GM19035 (cell line): ENCODE results near the gene RPL31.

ENCODE experiments used
- ATAC-seq: cut with Tn5 transposase; IDR thresholded peaks from one replicate; pipeline ENCODE4 v1.9.1; 2021; ENCODE audit not compliant: unreplicated experiment

The RPL31 gene

DNA sequence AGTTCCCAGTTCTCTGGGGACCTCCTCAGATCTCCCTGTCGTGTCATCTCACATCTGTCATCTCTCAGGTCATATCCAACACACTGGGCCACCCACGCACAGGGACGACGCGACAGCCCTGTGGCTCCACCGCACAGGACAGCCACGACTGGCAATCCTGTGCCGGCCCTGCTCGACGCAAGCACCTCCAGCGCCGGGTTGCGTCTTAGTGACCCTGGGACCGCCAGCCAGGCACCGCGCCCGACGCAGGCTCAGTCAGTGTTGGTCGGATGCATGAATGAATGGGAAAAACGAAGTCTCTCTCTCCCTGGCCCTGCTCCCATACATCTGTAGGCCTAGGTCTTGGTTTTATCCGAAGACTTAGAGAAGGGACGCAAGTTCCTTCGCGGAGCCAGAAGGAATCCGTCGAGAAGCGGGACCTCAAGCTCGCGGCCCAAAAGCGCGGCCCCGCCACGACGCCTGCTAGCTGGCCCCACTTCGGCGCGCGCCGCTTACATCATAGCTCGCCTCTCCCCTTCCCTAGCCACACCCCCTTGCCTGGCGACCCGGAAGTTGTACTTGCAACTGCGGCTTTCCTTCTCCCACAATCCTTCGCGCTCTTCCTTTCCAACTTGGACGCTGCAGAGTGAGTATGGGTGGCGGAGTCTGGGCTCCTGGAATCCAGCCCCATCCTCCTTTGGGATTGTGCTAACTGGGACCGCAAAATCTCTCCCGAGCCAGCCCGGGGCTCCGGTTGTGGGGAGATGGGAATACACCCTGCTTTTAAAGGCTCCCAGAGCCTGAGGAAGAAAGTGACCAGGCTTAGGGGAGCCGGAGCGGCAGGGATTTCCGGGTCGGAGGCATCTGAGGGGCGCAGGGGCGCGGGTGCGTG, at the start of gene RPL31:
TSS of gene RPL31 (plus strand) at position 599 of the 871 bp plus-strand sequence. CDS start 413 bp downstream, outside the sequence.
- ATAC-seq = peak; percentile 94

DNA sequence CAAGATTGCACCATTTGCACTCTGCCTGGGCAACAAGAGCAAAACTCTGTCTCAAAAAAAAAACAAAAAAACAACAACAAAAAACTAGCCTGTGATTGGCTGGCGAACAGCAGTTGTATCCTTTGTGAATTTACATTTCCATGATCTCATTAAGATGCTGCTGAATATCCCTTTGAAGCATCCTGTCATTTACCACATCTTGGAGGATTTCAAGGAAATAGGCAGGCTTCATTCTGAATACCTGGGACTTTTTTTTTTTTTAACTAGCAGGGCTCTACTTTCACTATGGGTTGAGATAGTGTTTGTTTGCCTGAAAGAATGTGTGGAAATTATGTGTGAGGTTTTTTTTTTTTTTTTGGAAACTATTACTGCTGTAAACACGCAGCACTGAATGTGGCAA, 49.6 kb upstream of the RPL31 start:
- ATAC-seq = no peak

DNA sequence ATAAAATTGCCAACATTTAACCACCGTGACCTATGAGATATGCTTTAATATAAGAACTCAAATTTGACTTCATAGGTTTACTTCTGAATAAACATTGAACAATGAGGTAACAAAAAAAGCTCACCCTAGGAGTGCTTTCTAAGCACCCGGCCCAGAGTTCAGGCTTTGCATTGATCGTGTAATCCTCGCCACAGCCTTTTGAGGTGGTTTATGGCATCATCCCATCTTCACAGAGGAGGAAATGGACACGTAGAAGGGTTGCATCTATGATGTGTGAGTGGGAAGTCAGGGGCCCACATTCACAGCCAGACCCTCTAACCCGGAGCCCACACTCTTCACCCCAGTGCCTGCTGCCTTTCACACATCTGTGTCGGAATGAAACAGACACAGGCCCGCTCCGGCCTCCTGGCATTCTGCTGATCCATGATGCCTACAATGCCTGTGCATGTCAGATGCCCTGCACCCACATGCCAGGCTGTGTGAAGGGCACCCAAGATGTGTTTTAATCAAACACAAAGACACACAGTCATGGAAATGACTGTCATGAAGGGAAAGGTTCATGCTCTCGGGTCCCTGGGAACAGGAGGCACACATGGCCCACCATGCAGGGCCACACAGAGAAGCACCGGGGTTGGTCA, 48.6 kb upstream of the RPL31 start:
- no peak for ATAC-seq

DNA sequence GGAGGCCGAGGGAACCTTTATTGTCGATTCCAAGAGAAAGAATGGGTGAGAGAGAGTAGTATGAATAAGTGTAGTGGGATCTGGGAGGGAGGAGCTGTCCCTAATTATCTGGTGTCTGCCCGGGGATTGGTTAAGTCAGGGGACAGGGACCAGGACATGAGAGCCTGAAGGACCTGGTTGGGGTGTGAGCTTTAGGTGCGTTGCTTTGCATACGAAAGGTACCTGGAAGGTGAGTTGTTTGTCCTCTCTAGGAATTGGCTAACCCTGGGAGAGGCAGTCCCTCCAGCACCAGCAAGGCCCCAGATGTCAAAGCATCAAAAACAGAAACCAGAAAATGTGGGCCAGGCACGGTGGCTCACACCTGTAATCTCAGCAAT, 48.1 kb upstream of the RPL31 start:
- ATAC-seq = no peak

DNA sequence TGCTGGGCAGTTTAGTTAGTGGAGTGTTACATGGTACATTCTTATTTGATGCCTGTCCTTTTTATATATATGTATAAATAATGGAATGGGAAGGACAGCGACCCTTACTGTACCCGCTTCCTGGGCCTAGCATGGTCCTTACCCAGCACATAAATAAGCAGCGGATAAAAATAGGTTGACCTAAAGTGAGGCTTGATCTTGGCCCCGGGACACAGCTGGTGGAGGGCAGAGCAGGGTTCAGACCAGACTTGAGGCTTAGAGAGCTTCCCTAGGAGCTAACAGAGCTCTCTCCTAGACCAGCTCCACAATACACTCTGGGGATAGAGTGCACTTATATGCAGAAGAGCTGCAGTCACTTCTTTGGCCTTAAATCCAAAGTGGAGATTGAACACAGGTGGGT, 46.9 kb upstream of the RPL31 start:
- ATAC-seq = no peak

DNA sequence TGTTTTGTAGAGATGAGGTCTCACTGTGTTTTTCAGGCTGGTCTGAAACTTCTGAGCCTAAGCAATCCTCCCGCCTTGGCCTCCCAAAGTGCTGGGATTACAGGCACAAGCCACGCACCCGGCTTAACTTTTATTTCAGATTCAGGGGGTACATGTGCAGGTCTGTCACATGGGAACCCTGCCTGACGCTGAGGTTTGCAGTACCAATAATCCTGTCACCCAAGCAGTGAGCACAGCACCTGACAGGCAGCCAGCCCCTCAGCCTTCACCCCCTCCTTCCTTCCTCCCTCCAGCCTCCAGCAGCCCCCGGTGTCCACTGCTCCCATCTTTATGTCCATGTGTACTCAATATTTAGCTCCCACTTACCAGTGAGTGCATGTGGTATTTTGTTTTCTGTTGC, 46.0 kb upstream of the RPL31 start:
- no peak for ATAC-seq

DNA sequence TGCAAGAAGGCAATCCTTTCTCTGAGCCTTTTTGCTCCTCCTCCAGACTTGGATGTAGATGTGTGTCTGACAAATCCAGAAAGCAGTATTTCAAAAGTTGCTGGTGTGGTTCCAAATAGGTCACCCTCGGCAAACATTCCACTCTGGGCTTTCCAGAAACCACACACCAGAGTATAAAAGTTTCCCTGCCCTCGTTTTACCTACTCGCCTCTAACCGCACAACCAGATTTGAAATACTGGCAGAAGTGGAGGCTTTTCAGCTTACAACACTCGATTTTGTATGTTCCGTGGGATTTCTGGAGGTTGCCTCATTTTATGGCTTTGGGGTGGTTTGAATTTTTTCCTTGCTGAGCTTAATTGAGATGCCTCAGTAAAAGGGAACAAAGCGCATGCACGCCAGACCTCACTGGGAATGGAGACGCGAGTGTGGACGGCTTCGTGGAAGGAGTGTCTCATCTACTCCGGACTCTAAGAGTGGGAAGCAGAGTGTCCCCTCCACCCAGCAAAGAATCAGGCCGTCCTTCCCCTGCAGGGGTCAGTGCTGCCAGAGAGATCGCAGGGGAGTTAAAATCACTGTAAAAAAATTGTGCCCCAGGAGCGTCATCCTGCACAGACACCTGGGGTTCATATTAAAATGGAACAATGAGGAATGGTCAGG, 44.0 kb upstream of the RPL31 start:
- ATAC-seq = no peak

DNA sequence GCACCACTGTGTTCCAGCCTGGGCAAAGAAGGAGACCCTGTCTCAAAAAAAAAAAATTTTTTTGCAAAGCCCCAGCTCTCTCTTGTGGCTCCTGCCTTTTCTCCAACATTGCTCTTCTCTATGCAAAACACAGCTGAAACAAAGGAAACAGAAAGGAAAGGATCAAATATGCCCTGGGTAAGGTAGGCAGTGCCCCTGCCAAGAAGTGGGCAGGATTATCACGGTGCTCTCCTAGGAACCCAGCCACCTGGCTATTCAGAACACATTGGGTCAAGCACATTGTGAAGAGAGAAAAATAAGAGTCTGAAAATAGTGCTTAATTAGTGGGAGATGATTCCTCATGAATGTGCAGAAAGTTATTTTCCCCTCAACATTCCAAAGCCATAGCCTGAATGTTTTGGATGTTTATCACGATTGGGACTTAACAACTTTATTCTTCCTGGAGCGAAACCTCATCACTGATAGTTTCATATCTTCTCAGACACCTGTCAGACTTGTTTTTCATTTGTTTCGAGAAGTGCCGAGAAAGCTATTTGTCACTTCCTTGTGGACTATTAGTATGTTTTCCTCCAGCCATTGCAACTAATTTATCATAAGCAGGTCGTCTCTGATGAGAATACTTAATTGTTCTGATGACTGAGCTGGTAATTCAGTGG, 42.7 kb upstream of the RPL31 start:
- ATAC-seq = no peak

DNA sequence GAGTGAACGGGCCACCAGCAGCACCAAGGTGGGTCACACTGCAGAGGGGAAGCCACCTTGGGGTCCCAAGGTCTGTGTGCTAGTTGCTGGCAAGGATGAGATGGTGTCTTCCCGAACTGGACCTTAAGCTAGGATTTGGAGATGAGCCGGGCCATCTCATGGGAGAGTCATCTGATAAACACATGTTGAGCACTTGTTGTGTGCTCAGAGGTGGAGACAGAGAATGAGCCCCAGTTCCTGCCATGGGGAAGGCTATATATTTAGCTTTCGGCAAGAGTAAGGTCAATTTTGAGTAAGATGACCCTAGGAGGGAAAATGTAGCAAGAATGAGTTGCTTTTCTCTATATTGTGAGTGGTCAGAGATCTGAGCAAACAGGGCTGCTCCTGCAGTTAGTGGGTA, 41.4 kb upstream of the RPL31 start:
- ATAC-seq = no peak

DNA sequence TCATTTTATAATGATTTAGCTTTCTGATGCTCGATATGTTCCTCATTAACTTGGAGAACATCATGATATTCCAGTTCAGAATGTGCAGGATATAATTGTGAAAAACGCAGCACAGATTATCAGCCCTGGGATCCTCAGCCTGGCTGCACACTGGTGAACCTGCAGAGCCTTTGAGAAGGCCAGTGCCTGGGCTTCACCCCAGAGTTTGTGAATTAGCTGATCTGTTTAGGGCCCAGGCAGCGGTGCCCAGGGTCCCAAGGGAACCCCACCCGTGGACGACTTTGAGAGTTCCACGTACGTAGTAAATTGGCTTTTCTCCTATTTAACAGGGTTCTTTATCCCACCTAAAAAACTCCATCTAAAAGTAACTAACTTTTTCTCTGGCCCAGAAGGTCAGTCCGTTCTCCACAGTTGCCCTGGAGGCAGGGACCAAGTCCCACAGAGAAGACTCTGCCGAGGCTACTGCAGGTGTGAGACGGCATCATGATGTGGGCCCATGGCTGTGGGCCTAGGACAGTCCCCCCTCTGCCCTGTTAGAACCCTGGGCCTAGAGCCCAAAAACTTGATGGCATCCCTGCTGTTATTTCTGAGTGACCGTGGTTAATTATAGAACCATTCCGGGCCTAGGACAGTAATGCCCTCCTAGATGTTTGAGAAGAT, 39.6 kb upstream of the RPL31 start:
- no peak for ATAC-seq

DNA sequence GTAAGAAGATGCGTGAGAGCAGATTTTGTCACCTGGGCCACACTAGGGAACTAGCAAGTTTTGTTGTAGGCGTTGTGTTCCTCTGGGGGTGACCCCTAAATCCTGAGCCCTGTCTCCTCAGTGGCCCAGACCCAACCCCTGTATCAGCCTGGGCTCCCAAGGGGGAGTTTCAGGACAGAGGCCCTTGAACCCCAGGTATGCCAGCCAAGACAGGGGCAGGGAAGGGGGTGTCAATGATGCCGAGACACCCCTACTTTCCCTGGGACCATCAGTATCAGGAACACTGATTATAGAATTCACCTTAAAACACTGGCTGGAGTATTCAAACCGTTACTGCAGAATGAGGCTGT, 39.1 kb upstream of the RPL31 start:
- ATAC-seq = no peak

DNA sequence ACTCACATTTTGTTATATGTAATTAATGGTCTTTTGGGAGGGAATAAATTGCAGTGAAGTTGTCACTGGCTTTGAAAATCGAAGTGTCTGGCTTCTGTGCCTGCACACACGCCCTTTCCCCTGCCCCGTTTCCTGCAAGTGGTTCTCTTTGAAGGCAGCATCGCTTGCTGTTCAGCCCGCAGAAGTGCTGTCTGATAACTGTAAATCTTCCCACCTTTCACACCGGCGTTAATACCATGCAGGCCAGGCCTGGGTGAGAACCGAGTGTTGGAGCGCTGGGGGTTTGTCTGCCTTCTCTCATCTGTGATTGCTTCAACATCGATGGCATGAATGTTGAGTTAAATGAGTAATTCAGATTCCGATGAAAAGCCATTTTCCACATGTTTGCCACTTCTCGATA, 37.9 kb upstream of the RPL31 start:
- no peak for ATAC-seq

DNA sequence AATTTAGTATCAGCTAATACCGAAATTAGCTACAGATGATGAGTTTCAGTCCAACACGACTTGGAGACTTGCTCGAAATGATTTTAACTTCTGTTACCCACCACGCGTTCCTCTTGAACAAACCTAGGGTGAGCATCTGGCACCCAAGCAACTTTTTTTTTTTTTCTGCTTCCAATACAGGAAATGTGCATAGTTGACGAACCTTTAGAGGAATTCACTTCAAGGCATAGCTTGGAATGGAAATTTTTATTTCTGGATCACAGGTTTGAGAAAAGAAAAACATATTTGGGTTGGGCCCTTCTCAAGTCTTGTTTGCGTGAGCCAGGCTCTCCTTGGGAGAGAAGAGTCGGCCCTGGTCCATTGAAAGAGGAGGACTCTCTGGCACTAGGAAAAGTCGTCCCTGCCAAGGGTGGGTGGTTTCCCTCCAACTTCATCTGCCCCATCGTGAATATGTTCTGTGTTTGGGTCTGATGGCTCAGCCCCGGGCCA, 37.4 kb upstream of the RPL31 start:
- no peak for ATAC-seq

DNA sequence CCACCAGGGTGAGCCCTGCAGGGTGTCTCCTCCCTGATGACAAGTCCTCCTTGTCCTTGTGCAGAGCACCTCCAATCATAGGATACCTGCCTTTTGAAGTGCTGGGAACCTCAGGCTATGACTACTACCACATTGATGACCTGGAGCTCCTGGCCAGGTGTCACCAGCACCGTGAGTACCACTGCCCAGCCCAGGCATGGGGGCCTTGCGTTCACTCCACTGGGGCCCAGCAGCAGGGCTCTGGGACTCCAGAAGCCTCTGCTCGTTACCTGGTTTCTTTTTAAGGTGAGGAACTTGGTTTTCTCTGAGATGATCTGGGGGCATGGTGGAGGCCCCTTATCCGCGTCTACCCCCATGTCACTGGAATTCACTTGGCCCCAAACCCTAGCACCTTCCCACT, 36.5 kb upstream of the RPL31 start:
- no peak for ATAC-seq

DNA sequence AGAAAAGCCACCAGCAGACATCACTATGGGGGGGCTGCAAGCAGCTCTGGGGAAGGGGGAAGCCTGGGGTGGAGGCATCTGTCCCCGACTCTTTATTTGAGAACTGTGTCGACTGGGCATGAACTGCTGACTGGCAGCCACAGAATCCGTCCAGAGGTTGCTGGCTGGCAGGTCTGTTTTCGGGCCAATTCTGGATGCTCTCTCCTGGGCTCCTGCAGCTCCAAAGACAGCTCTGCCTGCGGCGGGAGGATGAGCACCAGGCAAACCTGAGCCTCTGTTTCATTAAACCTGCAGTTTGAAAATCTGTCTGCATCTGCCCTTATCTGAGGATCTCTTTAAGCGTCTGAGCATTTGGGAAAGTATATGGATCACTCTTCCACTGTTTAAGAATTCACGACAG, 34.4 kb upstream of the RPL31 start:
- ATAC-seq = no peak

DNA sequence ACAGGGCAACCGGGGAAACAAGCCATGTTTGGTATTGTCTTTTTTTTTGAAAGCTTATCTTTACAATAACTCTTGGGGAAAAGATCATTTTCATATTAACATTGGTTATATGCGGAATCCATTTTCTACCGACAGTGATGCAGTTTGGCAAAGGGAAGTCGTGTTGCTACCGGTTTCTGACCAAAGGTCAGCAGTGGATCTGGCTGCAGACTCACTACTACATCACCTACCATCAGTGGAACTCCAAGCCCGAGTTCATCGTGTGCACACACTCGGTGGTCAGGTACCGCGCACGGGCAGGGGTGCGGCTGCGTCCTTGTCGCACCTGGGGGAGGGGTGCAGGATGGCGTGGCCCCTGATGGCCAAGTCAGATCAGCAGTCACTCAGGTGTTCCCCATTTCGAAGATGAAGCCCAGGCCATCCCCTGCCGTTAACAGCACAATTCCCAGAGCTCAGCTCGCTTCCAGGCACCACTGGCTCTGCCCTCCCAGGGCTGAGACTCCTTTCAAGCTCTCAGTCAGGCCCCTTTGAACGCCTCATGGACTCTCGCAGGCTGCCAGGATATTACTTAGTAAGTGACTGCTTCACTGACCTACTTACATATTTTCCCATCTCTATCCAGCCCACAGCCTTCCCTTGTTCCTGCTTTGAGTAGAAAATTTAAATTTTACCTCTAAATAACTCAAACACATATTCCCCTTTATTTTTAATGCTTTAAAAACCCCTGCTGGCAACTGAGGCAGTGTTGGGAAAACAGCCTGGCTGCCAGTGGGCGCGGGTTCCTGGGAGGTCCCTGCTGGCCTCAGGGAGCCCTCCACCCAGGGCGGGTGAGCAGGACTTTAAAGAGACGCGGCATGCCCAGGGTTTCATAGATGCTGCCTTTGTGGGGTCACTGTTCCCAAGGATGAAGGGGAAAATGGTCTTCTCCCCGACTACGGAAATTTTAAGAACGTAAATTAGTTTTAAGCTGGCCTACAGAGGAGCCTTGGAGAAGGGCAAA, 33.6 kb upstream of the RPL31 start:
- no peak for ATAC-seq

DNA sequence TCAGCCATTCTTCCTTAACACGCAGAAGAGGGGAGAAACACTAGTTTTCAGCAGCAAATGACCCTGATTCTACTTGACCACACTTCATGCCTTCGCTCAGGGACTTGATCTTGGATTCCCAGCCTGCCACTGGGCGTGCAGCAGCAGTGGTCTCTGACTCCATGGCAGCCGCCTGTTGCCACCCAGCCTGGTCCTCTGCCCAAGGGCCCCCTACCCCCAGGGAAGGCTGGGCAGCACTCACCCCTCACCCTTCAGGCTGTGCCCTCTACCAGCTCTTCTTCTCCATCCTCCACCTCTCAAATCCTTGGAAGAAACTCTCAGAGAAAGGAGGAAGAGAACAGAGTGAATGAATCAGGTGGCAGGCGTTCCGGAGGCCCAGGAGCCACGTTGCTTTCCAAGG, 32.1 kb upstream of the RPL31 start:
- ATAC-seq = no peak

DNA sequence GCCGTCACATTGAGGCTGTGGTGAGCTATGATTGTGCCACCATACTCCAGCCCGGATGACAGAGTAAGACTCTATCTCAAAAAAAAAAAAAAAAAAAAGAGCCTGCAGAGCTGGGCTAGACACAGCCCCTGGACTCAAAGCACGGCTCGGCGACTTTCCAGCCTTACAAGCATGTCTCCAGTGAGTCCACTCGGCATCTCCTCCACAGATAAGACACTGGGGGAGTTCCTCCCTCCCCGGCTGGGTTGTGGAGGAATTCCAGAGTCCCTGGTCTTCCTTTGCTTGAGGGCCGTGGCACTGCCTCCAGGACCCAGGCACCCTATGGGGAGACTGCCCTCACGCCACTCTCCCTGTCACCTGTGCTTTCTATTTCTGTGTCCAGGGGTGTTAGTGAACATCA, 30.9 kb upstream of the RPL31 start:
- no peak for ATAC-seq

DNA sequence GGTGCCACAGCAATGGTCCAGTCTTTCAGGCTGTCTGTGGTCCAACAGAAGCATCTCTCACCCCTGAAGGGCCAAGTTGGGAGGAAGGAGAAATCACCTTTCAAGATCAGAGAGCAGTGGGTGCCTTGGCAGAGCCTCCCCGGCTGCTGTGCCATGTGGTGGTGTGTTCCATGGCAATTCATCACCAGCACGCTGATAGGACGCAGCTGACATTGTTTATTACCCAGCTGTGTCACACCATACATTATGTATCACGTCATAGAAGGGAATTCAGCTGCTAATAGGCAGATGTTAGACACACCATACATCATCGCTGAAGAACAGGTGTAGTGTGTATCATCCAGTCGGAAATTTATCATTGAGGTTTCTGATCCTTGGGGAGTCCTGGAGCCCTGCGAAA, 29.6 kb upstream of the RPL31 start:
- no peak for ATAC-seq
